H1 (cell line): ENCODE data around the gene AP2B1. TPM values are rescaled to one million over a fixed set of nuclear protein-coding genes. Genes with fewer than 3 reads are reported as not detected.
"Not testable (repeated sequence)": the region's sequence is repeated elsewhere in the genome, so short reads cannot be mapped to it uniquely, and the experiment has no call there.

ENCODE experiments used
- CTCF ChIA-PET: fragments of 300-600 bp; sonication (Branson Sonifier 250); formaldehyde crosslinking; loops from one replicate; lab custom pipeline; 2021; ENCODE audit not compliant: partially characterized antibody; lab: Charles Lee
- POLR2A ChIA-PET: fragments of 300-600 bp; sonication (Branson Sonifier 250); formaldehyde crosslinking; loops from one replicate; lab custom pipeline; 2021; ENCODE audit warnings: inconsistent platforms; ENCODE audit not compliant: partially characterized antibody; lab: Charles Lee
- DNase-seq, 2 experiments: peaks; one replicate each; pipeline versions ENCODE4 v3.0.0 to v3.0.0-alpha.2; 2010 to 2022; ENCODE audit warnings: low spot score in 2 of 2, low read depth in 1 of 2, mixed read lengths in 1 of 2
- FAIRE-seq: peaks from 2 replicates; lab custom pipeline; 2011; peaks lifted over from hg19 to GRCh38; lab: Jason Lieb, UNC
- H2AFZ ChIP-seq: 2 replicates; pipeline ENCODE4 v1.8.1; 2012; ENCODE audit warnings: low read length, inconsistent platforms
- H2AK5ac ChIP-seq: 2 replicates; pipeline ENCODE4 v1.6.1; 2013; ENCODE audit warnings: low read depth, low read length
- H2BK120ac ChIP-seq: replicated peaks from 2 replicates; pipeline ENCODE3; 2013; ENCODE audit warnings: low read depth, low read length, inconsistent platforms
- H2BK12ac ChIP-seq: 2 replicates; pipeline ENCODE4 v1.6.1; 2013; ENCODE audit warnings: low read depth, low read length
- H2BK15ac ChIP-seq: 2 replicates; pipeline ENCODE4 v1.6.1; 2013; ENCODE audit warnings: low read length
- H2BK20ac ChIP-seq: 2 replicates; pipeline ENCODE4 v1.6.1; 2013; ENCODE audit warnings: low read length
- H2BK5ac ChIP-seq: 2 replicates; pipeline ENCODE4 v1.6.1; 2013; ENCODE audit warnings: low read depth, low read length
- H3K14ac ChIP-seq: 2 replicates; pipeline ENCODE4 v1.6.1; 2013; ENCODE audit warnings: inconsistent platforms; ENCODE audit not compliant: insufficient read length
- H3K18ac ChIP-seq: 2 replicates; pipeline ENCODE4 v1.6.1; 2013; ENCODE audit warnings: low read length; ENCODE audit errors: extremely low read depth
- H3K23ac ChIP-seq: 2 replicates; pipeline ENCODE4 v1.6.1; 2013; ENCODE audit warnings: inconsistent platforms; ENCODE audit not compliant: insufficient read length
- H3K23me2 ChIP-seq: 2 replicates; pipeline ENCODE4 v1.6.1; 2013; ENCODE audit warnings: low read depth, low read length
- H3K27ac ChIP-seq: 2 replicates; pipeline ENCODE4 v1.6.1; 2011; ENCODE audit warnings: low read depth, low read length, inconsistent platforms
- H3K27me3 ChIP-seq, 4 experiments: replicated peaks in 1 of 4; 1 replicate in 1 of 4; 2 replicates in 3 of 4; pipeline versions ENCODE4 v1.6.1 to v1.8.1; 2011 to 2013; ENCODE audit warnings: low read length in 3 of 4, mild to moderate bottlenecking in 3 of 4, inconsistent platforms in 2 of 4, mixed read lengths in 2 of 4, moderate library complexity in 1 of 4; ENCODE audit not compliant: control insufficient read depth in 3 of 4, insufficient read depth in 3 of 4; ENCODE audit errors: extremely low read depth in 1 of 4
- H3K36me3 ChIP-seq, 4 experiments: 2 replicates each; pipeline versions ENCODE4 v1.6.1 to v1.8.1; 2011 to 2013; ENCODE audit warnings: mild to moderate bottlenecking in 4 of 4, low read length in 3 of 4, moderate library complexity in 2 of 4, control low read depth in 1 of 4, inconsistent platforms in 1 of 4; ENCODE audit not compliant: insufficient read depth in 4 of 4, control insufficient read depth in 2 of 4
- H3K4ac ChIP-seq: replicated peaks from 2 replicates; pipeline ENCODE3; 2013; ENCODE audit warnings: low read length, low read depth, mixed read lengths, inconsistent platforms; ENCODE audit not compliant: insufficient read length
- H3K4me1 ChIP-seq, 4 experiments: replicated peaks in 1 of 4; 1 replicate in 1 of 4; 2 replicates in 3 of 4; pipeline versions ENCODE4 v1.6.1 to v1.8.1; 2011 to 2013; ENCODE audit warnings: low read length in 3 of 4, inconsistent platforms in 2 of 4, mixed read lengths in 1 of 4; ENCODE audit not compliant: insufficient read depth in 4 of 4, control insufficient read depth in 3 of 4
- H3K4me2 ChIP-seq, 2 experiments: 2 replicates each; pipeline versions ENCODE4 v1.6.1 to v1.8.1; 2011 to 2013; ENCODE audit warnings: low read depth in 2 of 2, low read length in 2 of 2, control low read depth in 1 of 2, inconsistent platforms in 1 of 2, mild to moderate bottlenecking in 1 of 2; ENCODE audit not compliant: insufficient read depth in 1 of 2
- H3K4me3 ChIP-seq, 4 experiments: fragments of 200-600, 300-600 bp in 1 of 4; sonication (generic), shearing (Covaris generic), sonication (Bioruptor Twin) in 1 of 4; 2 replicates each; pipeline versions ENCODE4 v1.5.1 to v1.8.1; 2011 to 2016; ENCODE audit warnings: low read length in 4 of 4, low read depth in 3 of 4, control low read depth in 2 of 4, inconsistent platforms in 2 of 4, mild to moderate bottlenecking in 2 of 4, mixed read lengths in 1 of 4, moderate library complexity in 1 of 4; ENCODE audit not compliant: insufficient read depth in 2 of 4; ENCODE audit errors: extremely low read depth in 1 of 4
- H3K56ac ChIP-seq: replicated peaks from 2 replicates; pipeline ENCODE3; 2013; ENCODE audit warnings: low read depth, mild to moderate bottlenecking, mixed read lengths, low read length, inconsistent platforms; ENCODE audit not compliant: insufficient read length
- H3K79me1 ChIP-seq: 2 replicates; pipeline ENCODE4 v1.6.1; 2013; ENCODE audit warnings: low read depth, low read length, control low read depth
- H3K79me2 ChIP-seq, 2 experiments: 2 replicates each; pipeline versions ENCODE4 v1.6.1 to v1.8.1; 2012 to 2013; ENCODE audit warnings: low read length in 2 of 2, mild to moderate bottlenecking in 2 of 2, inconsistent platforms in 1 of 2; ENCODE audit not compliant: insufficient read depth in 2 of 2, control insufficient read depth in 1 of 2
- H3K9ac ChIP-seq, 4 experiments: replicated peaks in 1 of 4; 1 replicate in 1 of 4; 2 replicates in 3 of 4; pipeline versions ENCODE4 v1.6.1 to v1.8.1; 2011 to 2013; ENCODE audit warnings: low read depth in 3 of 4, low read length in 3 of 4, control low read depth in 2 of 4, mild to moderate bottlenecking in 2 of 4, moderate library complexity in 2 of 4, inconsistent platforms in 1 of 4; ENCODE audit errors: extremely low read depth in 1 of 4
- H3K9me3 ChIP-seq, 2 experiments: 2 replicates each; pipeline versions ENCODE4 v1.6.1 to v1.8.1; 2012 to 2013; ENCODE audit warnings: mild to moderate bottlenecking in 2 of 2, moderate library complexity in 2 of 2, control low read depth in 1 of 2, inconsistent platforms in 1 of 2, low read depth in 1 of 2, low read length in 1 of 2, mixed read lengths in 1 of 2; ENCODE audit not compliant: insufficient read depth in 2 of 2
- H4K20me1 ChIP-seq, 2 experiments: replicated peaks in 1 of 2; 2 replicates each; pipeline versions ENCODE3 to v1.8.1; 2011 to 2013; ENCODE audit warnings: inconsistent platforms in 2 of 2, low read length in 2 of 2, mild to moderate bottlenecking in 1 of 2; ENCODE audit not compliant: insufficient read depth in 2 of 2, control insufficient read depth in 1 of 2
- H4K5ac ChIP-seq: 2 replicates; pipeline ENCODE4 v1.6.1; 2013; ENCODE audit warnings: low read length, low read depth, mixed read lengths, inconsistent platforms; ENCODE audit not compliant: insufficient read length
- H4K8ac ChIP-seq: 2 replicates; pipeline ENCODE4 v1.8.0; 2013; ENCODE audit warnings: mild to moderate bottlenecking, moderate library complexity, low read length, inconsistent platforms; ENCODE audit not compliant: insufficient read depth; ENCODE audit errors: extremely low read depth
- H4K91ac ChIP-seq: replicated peaks from 2 replicates; pipeline ENCODE3; 2013; ENCODE audit warnings: low read length, mixed read lengths, inconsistent platforms; ENCODE audit not compliant: insufficient read length
- WGBS, 2 experiments: shearing (Covaris generic) in 1 of 2; methylation state at CpG; one replicate each; pipeline versions ENCODE4 v1.1.6 to v1.1.7; 2013 to 2015; ENCODE audit warnings: low lambda C conversion rate in 2 of 2, mixed read lengths in 2 of 2, inconsistent platforms in 1 of 2, low coverage in 1 of 2, missing lambda C conversion rate in 1 of 2; ENCODE audit not compliant: insufficient replicate concordance in 2 of 2, insufficient coverage in 1 of 2, insufficient read length in 1 of 2; ENCODE audit errors: extremely low coverage in 1 of 2, missing lambda C conversion rate in 1 of 2; 5-methylcytosine and 5-hydroxymethylcytosine counted together
- polyA plus RNA-seq, 7 experiments: library from polyadenylated mRNA; depleted of rRNA in 3 of 7; stranded (reverse) in 5 of 7; unstranded in 2 of 7; fragments of >200 nt in 5 of 7; fragments of 200-250 nt in 2 of 7; gene quantifications; 1 replicate in 5 of 7; 2 replicates in 1 of 7; 4 replicates in 1 of 7; pipeline versions ENCODE4 v1.2.1 to v1.2.3, GENCODE V29; 2011 to 2013; ENCODE audit warnings: missing spikeins in 2 of 7, mixed read lengths in 2 of 7
- total RNA-seq: library from RNA; stranded (reverse); fragmentation: NEBNext Ultra II Directional; extraction: Animal tissue kit (Norgen Biotek cat#: 25700); gene quantifications from 2 replicates; pipeline ENCODE4 v1.2.1, GENCODE V29; 2021

The AP2B1 gene
- total and polyA plus RNA-seq, 2 of the 8 experiments (the other 6 are each of a cell fraction or from before 2014, with no cell fraction given) = 95.5 to 199 TPM

GRCh38 chr17:35563181-35563580 lies 23.9 kb upstream of the AP2B1 start:
- not testable (repeated sequence) for H2BK20ac ChIP-seq, FAIRE-seq
- CTCF ChIA-PET = interaction anchor here (1.2 to 1.5 kb wide), 2 partner anchors 24 to 26 kb away, joined by 3 to 4 read pairs; partner anchors contain the start of gene SLFN12L

More at GRCh38 chr17:35563181-35563580, 23.9 kb upstream of the AP2B1 start:
- WGBS, 2 experiments = 88% methylated on average over 16 of the region's 16 CpGs; no CpG with 5 or more reads in 1 of the 2 experiments
- not testable (repeated sequence) for H3K36me3 ChIP-seq, H4K5ac ChIP-seq, H3K4me1 ChIP-seq, H2AK5ac ChIP-seq, H3K4me2 ChIP-seq, H3K23ac ChIP-seq, H4K8ac ChIP-seq, DNase-seq, H2BK15ac ChIP-seq, H2BK5ac ChIP-seq, H3K4ac ChIP-seq, H3K9me3 ChIP-seq, H3K27me3 ChIP-seq, H3K27ac ChIP-seq, H3K79me2 ChIP-seq, H2BK12ac ChIP-seq, H3K23me2 ChIP-seq, H3K14ac ChIP-seq, H3K79me1 ChIP-seq, H3K9ac ChIP-seq, H2BK120ac ChIP-seq, H4K91ac ChIP-seq, H3K18ac ChIP-seq, H4K20me1 ChIP-seq, H2AFZ ChIP-seq, H3K56ac ChIP-seq, H3K4me3 ChIP-seq
- POLR2A ChIA-PET = interaction anchor here (0.9 to 2.6 kb wide), 2 partner anchors 15 to 28 kb away, joined by 3 to 7 read pairs; partner anchors contain the start of gene PEX12
